Cardiac septum (tissue), 1 donor: Measurements from ENCODE around the gene MRPL36. TPM values are rescaled to one million over a fixed set of nuclear protein-coding genes. Genes with fewer than 3 reads are reported as not detected.

Experiments used
- DNase-seq: peaks from one replicate; pipeline ENCODE4 v3.0.0-alpha.2; 2020; ENCODE audit warnings: low spot score
- intact Hi-C: fragments of 100-400 bp; cut with DNase I; formaldehyde crosslinking; loops from one replicate; pipeline ENCODE4 v1.14.0; 2022
- total RNA-seq: library from RNA; stranded (reverse); fragmentation: NEBNext Ultra II Directional; extraction: Animal tissue kit (Norgen Biotek cat#: 25700); gene quantifications from one replicate; pipeline ENCODE4 v1.2.1, GENCODE V29; 2021
- donor health status: DM: no; HTN: no; CAD: no.

Gene MRPL36
- total RNA-seq, 1 donor from 2014 or later, result 43.2 TPM

DNA sequence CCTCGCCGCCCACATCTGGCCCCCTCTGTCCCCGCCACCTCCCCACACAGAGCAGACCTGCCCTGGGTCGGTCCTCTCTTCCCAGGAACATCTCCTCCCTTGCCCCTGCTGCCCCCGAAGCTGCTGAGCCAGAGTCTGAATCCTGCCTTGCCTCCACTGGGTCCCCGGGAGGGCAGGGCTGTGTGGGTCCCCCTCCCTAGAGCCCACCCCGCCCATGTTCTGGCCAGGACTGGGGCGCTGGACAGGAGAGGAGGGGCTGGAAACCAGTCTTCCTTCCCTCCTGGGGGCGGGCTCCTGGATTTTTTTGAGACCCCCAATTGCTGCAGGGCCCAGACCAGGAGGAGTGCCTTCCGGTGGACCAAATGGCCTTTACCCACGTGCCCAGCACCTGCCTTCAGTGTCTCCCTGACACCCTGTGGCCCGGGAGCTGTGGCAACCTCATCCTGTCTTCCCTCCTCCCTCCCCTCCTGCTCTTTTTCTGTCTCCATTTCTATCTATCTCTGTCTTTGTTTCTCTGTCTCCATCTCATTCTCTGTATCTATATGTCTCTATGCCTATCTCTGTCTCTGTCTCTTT, 12.1 kb downstream of the MRPL36 start:
- DNase-seq, result no peak
- intact Hi-C loops, result no loop called here

- intact Hi-C loops, result no loop called here
Observed at GRCh38 chr5:1786621-1787471, 12.8 kb downstream of the MRPL36 start.

GRCh38 chr5:1785984-1786383, 13.7 kb downstream of the MRPL36 start:
- intact Hi-C loops, result no loop called here
- no peak for DNase-seq

More at GRCh38 chr5:1786621-1787471, 12.8 kb downstream of the MRPL36 start:
- no peak for DNase-seq

- intact Hi-C loops, result no loop called here
- no peak for DNase-seq
Observed at GRCh38 chr5:1785062-1785461, 14.6 kb downstream of the MRPL36 start.

DNA sequence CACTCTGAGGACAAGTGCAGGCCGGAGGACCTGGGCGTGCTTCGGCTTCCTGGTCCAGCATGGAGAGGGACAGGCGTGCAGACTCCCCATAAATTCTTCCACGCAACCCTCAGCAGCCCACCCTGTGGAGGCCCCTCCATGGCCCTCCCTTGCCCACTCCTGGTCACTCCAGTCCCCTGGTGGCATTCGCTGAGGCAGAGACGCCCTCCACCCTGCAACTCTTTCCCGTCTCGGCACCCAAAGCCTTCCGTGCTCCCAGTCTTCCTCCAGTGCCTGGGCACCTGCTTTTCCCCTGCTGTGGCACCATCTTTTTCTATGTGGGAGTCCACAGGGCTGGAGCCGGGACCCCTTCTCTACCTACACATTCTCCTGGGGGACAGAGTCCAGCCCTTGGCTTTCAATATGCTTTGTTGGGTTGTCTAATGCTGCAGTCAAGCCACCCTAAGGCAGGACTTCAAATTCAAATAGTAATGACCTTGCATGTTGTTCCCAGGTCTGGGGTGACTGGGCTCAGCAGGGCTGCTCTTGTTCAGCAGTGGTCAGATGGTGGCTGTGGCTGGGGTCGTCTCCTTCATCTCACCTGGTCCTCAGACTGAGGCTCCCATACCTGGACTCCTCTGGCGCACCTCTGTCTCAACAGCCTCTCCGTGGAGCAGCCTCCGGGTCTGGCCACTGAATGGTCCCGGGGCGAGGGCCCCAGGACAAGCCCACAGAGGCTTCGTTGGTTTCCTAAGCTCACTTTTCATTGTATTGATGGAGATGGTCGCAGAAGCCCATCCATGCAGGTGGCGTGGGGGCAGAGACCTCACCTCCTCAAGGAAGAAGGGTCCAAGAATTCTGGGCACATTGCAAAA, 15.2 kb downstream of the MRPL36 start:
- intact Hi-C loops, result no loop called here
- no peak for DNase-seq

DNA sequence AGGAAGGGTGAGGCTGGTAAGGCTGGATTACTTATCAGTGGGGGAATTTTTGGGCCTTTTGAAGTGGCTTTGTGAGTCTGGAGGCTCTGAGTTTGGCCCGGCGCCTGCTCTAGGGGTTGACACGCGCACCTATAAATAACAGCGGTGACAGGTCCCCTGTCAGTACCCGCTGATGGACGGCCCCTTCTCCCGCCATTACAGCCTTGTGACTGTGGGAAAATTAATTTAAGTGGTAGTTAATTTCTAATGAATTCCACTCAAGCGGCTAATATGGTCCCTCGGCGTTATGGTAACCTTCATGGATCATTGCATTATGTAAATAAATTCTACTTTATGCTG, 16.5 kb downstream of the MRPL36 start:
- DNase-seq, result no peak
- intact Hi-C loops, result no loop called here

DNA sequence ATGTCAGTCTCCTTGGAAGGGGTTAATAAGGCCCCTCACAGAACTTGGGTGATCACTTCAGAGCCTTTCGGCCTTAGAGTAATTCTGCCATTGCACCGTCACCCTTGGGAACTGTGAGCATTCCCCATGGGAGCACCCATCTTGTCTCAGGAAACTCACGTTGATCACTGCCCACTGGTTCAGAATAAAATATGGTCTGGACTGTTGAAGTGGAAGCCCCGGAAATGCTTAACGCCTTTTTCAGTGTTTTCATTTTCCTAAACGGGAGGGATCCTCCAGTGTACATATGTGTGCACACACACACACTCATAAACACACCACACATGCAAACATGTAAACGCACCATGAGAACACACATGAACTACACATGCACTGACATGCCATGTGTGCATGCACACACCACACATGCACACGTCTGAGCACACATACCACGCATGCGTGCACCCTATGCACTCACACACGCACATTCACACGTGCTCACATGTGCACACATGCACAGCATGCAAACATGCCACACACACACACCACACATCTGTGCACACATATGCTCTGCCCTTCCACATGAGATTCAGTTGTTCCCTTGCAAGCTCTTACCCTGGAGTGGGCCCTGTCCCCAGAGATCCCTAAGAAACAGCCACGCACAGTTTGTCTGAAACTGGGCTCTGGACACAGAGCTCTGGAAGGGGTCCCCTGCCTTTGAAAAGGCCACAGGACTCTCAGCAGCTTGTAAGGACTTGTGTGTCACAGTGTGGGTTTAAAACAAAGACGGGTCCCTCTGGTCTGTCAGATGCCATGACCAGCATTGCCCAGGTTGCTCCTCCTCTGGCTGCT, 17.0 kb downstream of the MRPL36 start:
- intact Hi-C loops, result no loop called here
- DNase-seq, result no peak

GRCh38 chr5:1781726-1782384, 17.8 kb downstream of the MRPL36 start:
- intact Hi-C loops, result no loop called here
- peak; percentile 65 for DNase-seq

GRCh38 chr5:1781107-1781506, 18.5 kb downstream of the MRPL36 start:
- no peak for DNase-seq
- intact Hi-C loops, result no loop called here

DNA sequence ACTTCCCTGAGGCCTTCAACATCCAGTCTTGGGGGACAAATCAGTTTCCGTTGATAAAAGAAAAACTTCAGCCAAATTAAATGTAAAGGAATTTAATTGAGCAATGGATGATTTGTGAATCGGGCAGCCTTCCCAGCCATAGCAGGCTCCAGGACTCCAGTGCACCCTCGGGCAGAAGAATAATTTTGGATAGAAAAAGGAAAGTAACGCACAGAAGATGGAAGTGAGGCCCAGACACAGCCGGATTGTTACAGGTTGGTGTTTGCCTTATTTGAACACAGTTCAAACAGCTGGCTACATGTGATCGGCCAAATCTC, 19.1 kb downstream of the MRPL36 start:
- DNase-seq, result no peak
- intact Hi-C loops, result no loop called here

DNA sequence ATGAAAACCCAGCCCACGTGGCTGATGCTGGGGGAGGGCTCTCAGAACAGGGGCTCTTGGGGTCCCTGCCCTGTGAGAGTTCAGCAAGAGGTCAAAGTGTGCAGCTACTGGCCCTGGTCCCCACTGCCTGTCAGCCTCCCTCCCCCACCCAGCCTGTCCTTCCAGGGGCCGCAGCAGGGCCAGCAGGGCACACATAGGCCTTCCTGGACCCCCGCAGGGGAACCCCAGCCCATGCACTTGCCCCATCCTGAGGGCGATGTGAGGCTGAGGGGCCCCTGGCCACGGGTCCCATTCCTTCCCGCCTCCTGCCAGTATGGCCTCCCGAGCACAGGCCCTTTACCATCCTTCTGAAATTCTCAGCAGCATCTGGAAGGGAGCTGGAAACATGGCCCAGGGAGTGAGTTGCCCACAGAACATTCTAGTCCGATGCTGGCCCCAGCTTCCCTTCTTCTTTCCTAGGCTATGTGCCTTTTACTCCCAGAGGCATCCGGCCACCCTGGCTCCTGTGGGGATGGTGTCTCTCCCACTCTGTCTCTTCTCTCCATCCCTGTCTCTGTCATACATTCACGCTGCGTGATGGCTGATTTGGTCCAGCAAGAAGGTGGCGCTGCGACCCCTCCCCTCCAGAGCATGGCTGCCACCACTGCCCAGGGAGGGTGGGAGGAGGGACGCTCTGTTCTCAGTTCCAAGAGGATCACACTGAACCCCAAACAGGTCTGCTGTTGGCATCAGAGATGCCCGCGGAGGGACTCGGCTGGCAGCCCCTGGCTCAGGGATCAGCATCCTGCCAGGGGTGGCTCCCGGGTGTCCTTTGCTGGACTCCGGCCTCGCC, 19.6 kb downstream of the MRPL36 start:
- DNase-seq, result peak; percentile 72
- intact Hi-C loops, result no loop called here

GRCh38 chr5:1779021-1779680, 20.5 kb downstream of the MRPL36 start:
- intact Hi-C loops, result no loop called here
- DNase-seq, result peak; percentile 71

DNA sequence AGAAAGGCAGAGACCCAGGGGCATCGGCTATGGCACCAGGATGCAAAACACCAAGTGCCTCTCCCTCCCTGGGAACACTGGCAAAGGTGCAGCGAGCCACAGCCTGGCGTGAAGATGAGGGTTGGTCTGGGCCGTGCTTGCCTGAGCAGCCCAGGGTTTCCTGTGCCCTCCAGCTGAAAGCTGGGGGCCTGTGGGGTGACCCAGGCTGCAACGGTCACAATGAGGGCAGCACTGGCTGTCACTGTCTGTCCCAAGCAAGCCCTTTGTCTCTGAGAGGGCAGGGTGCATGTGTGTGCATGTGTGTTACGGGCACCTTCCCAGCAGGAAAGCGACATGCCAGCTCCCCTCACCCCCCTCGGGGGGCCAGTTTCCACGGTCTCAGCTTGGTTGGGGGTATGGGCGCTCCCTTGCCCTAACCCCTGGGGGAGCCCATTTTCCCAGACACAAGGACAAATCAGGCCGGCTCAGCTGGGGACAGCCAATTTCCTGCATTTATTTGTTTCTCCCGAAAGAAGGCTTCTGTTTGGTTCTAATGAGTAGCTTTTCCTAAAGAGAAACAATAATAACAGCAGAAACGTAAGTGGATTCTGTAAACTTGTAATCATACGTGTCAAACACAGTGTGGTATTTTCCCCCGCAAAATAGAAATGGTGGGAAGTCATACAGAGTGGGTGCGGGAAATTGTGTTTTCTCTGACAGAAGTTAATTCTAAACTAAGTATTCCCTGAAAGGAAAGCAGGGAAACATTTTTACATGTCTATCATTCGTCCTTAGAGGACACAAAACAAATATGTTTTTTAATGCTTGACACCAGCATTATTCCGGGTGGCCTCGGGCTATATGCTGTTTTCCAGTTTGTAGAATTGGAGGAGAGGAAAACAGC, 21.3 kb downstream of the MRPL36 start:
- peak; percentile 54 for DNase-seq
- intact Hi-C loops, result no loop called here

GRCh38 chr5:1777281-1778137, 22.1 kb downstream of the MRPL36 start:
- intact Hi-C loops, result no loop called here
- no peak for DNase-seq

DNA sequence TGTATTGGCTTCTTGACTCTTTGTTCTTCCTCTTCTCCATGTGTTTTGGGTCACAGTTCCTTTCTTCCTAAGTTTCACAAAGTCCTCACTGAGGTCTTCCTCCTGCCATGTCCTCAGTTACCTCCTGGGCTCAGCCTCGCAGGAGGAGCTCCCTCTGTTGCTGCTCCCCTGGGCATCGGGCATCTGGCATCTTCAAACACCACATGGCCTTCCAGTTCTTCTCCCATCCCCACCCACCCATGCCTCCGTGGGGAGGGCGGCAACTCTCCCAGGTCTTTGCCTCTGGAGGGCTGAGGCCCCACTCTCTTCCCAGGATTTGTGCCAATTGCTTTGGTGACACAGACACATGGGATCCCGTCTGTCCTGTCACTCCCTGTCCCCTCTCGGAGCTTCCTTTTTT, 22.8 kb downstream of the MRPL36 start:
- intact Hi-C loops, result no loop called here
- no peak for DNase-seq

- intact Hi-C loops, result no loop called here
- no peak for DNase-seq
Observed at GRCh38 chr5:1772634-1773033, 27.0 kb downstream of the MRPL36 start.
